ENCODE data around the gene PTPRA. TPM values are rescaled to one million over a fixed set of nuclear protein-coding genes. Genes with fewer than 3 reads are reported as not detected.

Gene PTPRA
- total RNA-seq, 2 experiments from 2014 or later = 65.4 to 69.5 TPM

DNA sequence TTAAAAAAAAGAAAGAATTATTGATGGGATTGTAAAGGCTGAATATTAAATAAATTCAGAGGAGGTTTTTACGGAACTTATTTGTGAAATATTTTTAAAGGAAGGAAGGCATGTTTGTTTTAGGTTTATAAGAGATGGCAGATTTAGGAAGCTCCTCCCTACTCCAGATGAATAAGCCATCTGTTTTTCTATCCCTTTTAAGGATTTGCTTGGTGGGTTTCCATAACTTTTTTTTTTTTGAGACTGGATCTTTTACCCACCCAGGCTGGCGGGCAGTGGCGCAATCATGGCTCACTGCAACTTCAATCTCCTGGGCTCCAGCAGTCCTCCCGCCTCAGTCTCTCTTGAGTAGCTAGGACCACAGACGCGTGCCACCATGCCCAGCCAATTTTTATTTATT lies 30.4 kb downstream of the PTPRA start:
- peaks cover 71% of the 10 kb centered on the region for H3K4me1 Mint-ChIP-seq (ENCODE audit: low read depth)
- ATAC-seq (ENCODE audit: poor library complexity) = no peak
- H3K27ac Mint-ChIP-seq = no peak overlapping the region
- H3K27me3 ChIP-seq (ENCODE audit: control insufficient read depth in 1 of 2, insufficient read depth in 2 of 2, low read length in 2 of 2) = no peaks in the 10 kb centered on the region
- POLR2A ChIA-PET = no interaction called here
- peaks cover 19% of the 10 kb centered on the region for H3K4me1 ChIP-seq (ENCODE audit: insufficient read depth, low read length)
- intact Hi-C loops (cut with DNase I, micrococcal nuclease) = no loop called here
- peaks cover 2% of the 10 kb centered on the region for H3K36me3 ChIP-seq (ENCODE audit: insufficient read depth, low read length)
- H3K9me3 Mint-ChIP-seq = no peaks in the 10 kb centered on the region
- no peak overlapping the region for H3K4me3 ChIP-seq (ENCODE audit: low read length)
- TF ChIP-seq, protein P1, sequence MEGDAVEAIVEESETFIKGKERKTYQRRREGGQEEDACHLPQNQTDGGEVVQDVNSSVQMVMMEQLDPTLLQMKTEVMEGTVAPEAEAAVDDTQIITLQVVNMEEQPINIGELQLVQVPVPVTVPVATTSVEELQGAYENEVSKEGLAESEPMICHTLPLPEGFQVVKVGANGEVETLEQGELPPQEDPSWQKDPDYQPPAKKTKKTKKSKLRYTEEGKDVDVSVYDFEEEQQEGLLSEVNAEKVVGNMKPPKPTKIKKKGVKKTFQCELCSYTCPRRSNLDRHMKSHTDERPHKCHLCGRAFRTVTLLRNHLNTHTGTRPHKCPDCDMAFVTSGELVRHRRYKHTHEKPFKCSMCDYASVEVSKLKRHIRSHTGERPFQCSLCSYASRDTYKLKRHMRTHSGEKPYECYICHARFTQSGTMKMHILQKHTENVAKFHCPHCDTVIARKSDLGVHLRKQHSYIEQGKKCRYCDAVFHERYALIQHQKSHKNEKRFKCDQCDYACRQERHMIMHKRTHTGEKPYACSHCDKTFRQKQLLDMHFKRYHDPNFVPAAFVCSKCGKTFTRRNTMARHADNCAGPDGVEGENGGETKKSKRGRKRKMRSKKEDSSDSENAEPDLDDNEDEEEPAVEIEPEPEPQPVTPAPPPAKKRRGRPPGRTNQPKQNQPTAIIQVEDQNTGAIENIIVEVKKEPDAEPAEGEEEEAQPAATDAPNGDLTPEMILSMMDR (IDR thresholded peaks at IDR 0.05) = no peak
- H3K27ac ChIP-seq (ENCODE audit: low read depth in 1 of 2, low read length in 2 of 2) = no peak overlapping the region
- H3K36me3 Mint-ChIP-seq (ENCODE audit: low read depth) = peaks cover 11% of the 10 kb centered on the region
- no peak overlapping the region for H3K4me3 Mint-ChIP-seq
- CTCF ChIA-PET = no interaction called here
- no peaks in the 10 kb centered on the region for H3K9me3 ChIP-seq (ENCODE audit: control insufficient read depth in 1 of 2, insufficient read depth in 1 of 2, low read length in 2 of 2)
- DNase-seq = no peak
- H3K27me3 Mint-ChIP-seq = no peaks in the 10 kb centered on the region

DNA sequence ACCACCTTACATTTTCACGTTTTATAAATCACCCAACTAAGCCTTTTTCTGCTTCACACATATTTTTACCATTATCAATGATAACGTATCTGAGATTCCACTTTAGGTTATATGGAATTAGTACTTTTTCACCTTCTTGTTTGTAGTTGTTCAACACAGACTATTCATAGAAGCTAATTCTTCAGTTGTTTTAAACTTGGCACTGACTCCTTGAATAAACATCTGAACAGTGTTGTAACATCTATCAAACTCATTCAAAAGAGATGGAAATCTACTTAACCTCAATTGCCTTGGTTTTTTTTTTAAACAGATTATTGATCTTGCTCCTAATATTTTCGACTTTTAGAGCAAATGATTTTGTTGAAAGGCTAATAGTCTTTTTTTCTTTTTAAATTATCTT lies 34.2 kb downstream of the PTPRA start:
- Histone ChIP-seq H3K36me3 (ENCODE audit: insufficient read depth, low read length) (no peaks in the 10 kb centered on the region), H3K27ac (ENCODE audit: low read depth in 1 of 2, low read length in 2 of 2) (no peak overlapping the region), H3K4me3 (ENCODE audit: low read length) (no peak overlapping the region), H3K27me3 (ENCODE audit: control insufficient read depth in 1 of 2, insufficient read depth in 2 of 2, low read length in 2 of 2) (no peaks in the 10 kb centered on the region), H3K9me3 (ENCODE audit: control insufficient read depth in 1 of 2, insufficient read depth in 1 of 2, low read length in 2 of 2) (no peaks in the 10 kb centered on the region), H3K4me1 (ENCODE audit: insufficient read depth, low read length) (no peaks in the 10 kb centered on the region)
- ChIA-PET POLR2A (interaction anchor here (1.3 kb wide), 1 partner anchor 36 kb away, joined by 4 read pairs; no protein-coding TSS in a partner anchor), CTCF (interaction anchor here (1.0 kb wide), 1 partner anchor 42 kb away, joined by 3 read pairs; no protein-coding TSS in a partner anchor)
- Mint-ChIP-seq H3K27ac (no peak overlapping the region), H3K36me3 (ENCODE audit: low read depth) (peaks cover 4% of the 10 kb centered on the region), H3K9me3 (no peaks in the 10 kb centered on the region), H3K4me3 (no peak overlapping the region), H3K4me1 (ENCODE audit: low read depth) (peaks cover 33% of the 10 kb centered on the region), H3K27me3 (no peaks in the 10 kb centered on the region)
- TF ChIP-seq, protein P1 (IDR thresholded peaks at IDR 0.05) = no peak
- ATAC-seq (ENCODE audit: poor library complexity) = no peak
- no peak for DNase-seq
- intact Hi-C loops (cut with DNase I, micrococcal nuclease) = no loop called here

DNA sequence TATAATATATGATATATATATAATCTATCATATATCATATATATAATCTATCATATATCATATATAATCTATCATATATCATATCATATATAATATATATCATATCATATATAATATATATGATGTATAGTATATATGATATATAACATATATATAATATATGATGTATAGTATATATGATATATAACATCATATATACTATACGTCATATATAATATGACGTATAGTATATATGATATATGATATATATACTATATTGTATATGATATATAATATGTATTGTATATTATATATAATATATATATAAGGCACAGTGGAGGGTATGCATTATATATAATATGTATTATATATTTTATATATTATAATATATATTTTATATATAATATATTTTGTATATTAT lies 36.7 kb downstream of the PTPRA start:
- intact Hi-C loops (cut with DNase I, micrococcal nuclease) = no loop called here

More for the DNA sequence above, 36.7 kb downstream of the PTPRA start:
- Histone ChIP-seq H3K27ac (ENCODE audit: low read depth in 1 of 2, low read length in 2 of 2) (no peak overlapping the region), H3K27me3 (ENCODE audit: control insufficient read depth in 1 of 2, insufficient read depth in 2 of 2, low read length in 2 of 2) (no peaks in the 10 kb centered on the region), H3K36me3 (ENCODE audit: insufficient read depth, low read length) (no peaks in the 10 kb centered on the region), H3K4me3 (ENCODE audit: low read length) (no peak overlapping the region), H3K4me1 (ENCODE audit: insufficient read depth, low read length) (no peaks in the 10 kb centered on the region), H3K9me3 (ENCODE audit: control insufficient read depth in 1 of 2, insufficient read depth in 1 of 2, low read length in 2 of 2) (no peaks in the 10 kb centered on the region)
- Mint-ChIP-seq H3K4me3 (no peak overlapping the region), H3K9me3 (no peaks in the 10 kb centered on the region), H3K4me1 (ENCODE audit: low read depth) (peaks cover 32% of the 10 kb centered on the region), H3K36me3 (ENCODE audit: low read depth) (peaks cover 4% of the 10 kb centered on the region), H3K27ac (no peak overlapping the region), H3K27me3 (no peaks in the 10 kb centered on the region)
- CTCF ChIA-PET = no interaction called here
- ATAC-seq (ENCODE audit: poor library complexity) (no peak), DNase-seq (no peak)
- POLR2A ChIA-PET = no interaction called here
- TF ChIP-seq, protein P1 (IDR thresholded peaks at IDR 0.05) = no peak

Measured in CD4-positive, alpha-beta T cell (primary cell).